ENCODE results near the gene CHST12. TPM values are rescaled to one million over a fixed set of nuclear protein-coding genes. Genes with fewer than 3 reads are reported as not detected.

The CHST12 gene
- polyA plus RNA-seq (2012; ENCODE audit: low read depth, missing spikeins) = 6.4 TPM

GRCh38 chr7:2403014-2403717 is at the start of gene CHST12:
Gene CHST12, plus strand, starts transcription at chr7:2403611. Its CDS starts 29,029 bp downstream, at chr7:2432640.
- TF ChIP-seq TAF1 (IDR thresholded peaks at IDR 0.05; ENCODE audit: low read depth, low read length) (peak; percentile 42; the same call in 1 of the 2 replicates), PAX5 (IDR thresholded peaks at IDR 0.05; ENCODE audit: insufficient read depth, low read length, severe bottlenecking) (no peak)
- peak; percentile 94 for DNase-seq (ENCODE audit: insufficient read length, low spot score)
- peak; percentile 95 for FAIRE-seq

- DNase-seq (ENCODE audit: insufficient read length, low spot score) (peak; percentile 88), FAIRE-seq (peak; percentile 75)
- TF ChIP-seq SPI1 (IDR thresholded peaks at IDR 0.05; ENCODE audit: low read depth, low read length) = no peak
- TF ChIP-seq TAF1 (IDR thresholded peaks at IDR 0.05; ENCODE audit: low read depth, low read length) = peak; percentile 49; the same call in 1 of the 2 replicates
- no peak for TF ChIP-seq PAX5 (IDR thresholded peaks at IDR 0.05; ENCODE audit: insufficient read depth, low read length, severe bottlenecking)
- TF ChIP-seq POLR2AphosphoS5 (IDR thresholded peaks at IDR 0.05; ENCODE audit: low read depth, low read length) = peak; percentile 87
- peak; percentile 86 for TF ChIP-seq POLR2A (IDR thresholded peaks at IDR 0.05; ENCODE audit: low read depth, low read length)
- TF ChIP-seq POU2F2 (IDR thresholded peaks at IDR 0.05; ENCODE audit: low read depth, low read length) = peak; percentile 59; the same call in 1 of the 2 replicates
Measured at GRCh38 chr7:2353936-2354185, 49.5 kb upstream of the CHST12 start.

GRCh38 chr7:2354186-2354938 is 49.0 kb upstream of the CHST12 start, which contains the start of gene EIF3B:
Gene EIF3B, plus strand, starts transcription at chr7:2354827. Its CDS starts 95 bp downstream, at chr7:2354922.
- TF ChIP-seq SPI1 (IDR thresholded peaks at IDR 0.05; ENCODE audit: low read depth, low read length) (no peak), POLR2A (IDR thresholded peaks at IDR 0.05; ENCODE audit: low read depth, low read length) (peak; percentile 90), TAF1 (IDR thresholded peaks at IDR 0.05; ENCODE audit: low read depth, low read length) (peak; percentile 93), PAX5 (IDR thresholded peaks at IDR 0.05; ENCODE audit: insufficient read depth, low read length, severe bottlenecking) (no peak), POLR2AphosphoS5 (IDR thresholded peaks at IDR 0.05; ENCODE audit: low read depth, low read length) (peak; percentile 94), POU2F2 (IDR thresholded peaks at IDR 0.05; ENCODE audit: low read depth, low read length) (peak; percentile 70; the same call in 1 of the 2 replicates)
- DNase-seq (ENCODE audit: insufficient read length, low spot score) (peak; percentile 92), FAIRE-seq (peak; percentile 95)

GRCh38 chr7:2354939-2355704 is 48.3 kb upstream of the CHST12 start:
- no peak for DNase-seq (ENCODE audit: insufficient read length, low spot score)
- FAIRE-seq = no peak
- no peak for TF ChIP-seq SPI1 (IDR thresholded peaks at IDR 0.05; ENCODE audit: low read depth, low read length)
- TF ChIP-seq TAF1 (IDR thresholded peaks at IDR 0.05; ENCODE audit: low read depth, low read length) = no peak
- no peak for TF ChIP-seq POLR2A (IDR thresholded peaks at IDR 0.05; ENCODE audit: low read depth, low read length)
- no peak for TF ChIP-seq POU2F2 (IDR thresholded peaks at IDR 0.05; ENCODE audit: low read depth, low read length)
- TF ChIP-seq PAX5 (IDR thresholded peaks at IDR 0.05; ENCODE audit: insufficient read depth, low read length, severe bottlenecking) = no peak
- TF ChIP-seq POLR2AphosphoS5 (IDR thresholded peaks at IDR 0.05; ENCODE audit: low read depth, low read length) = no peak

- TF ChIP-seq PAX5 (IDR thresholded peaks at IDR 0.05; ENCODE audit: insufficient read depth, low read length, severe bottlenecking) = no peak
- no peak for TF ChIP-seq POLR2A (IDR thresholded peaks at IDR 0.05; ENCODE audit: low read depth, low read length)
- no peak for TF ChIP-seq SPI1 (IDR thresholded peaks at IDR 0.05; ENCODE audit: low read depth, low read length)
- TF ChIP-seq POU2F2 (IDR thresholded peaks at IDR 0.05; ENCODE audit: low read depth, low read length) = no peak
- no peak for TF ChIP-seq TAF1 (IDR thresholded peaks at IDR 0.05; ENCODE audit: low read depth, low read length)
- TF ChIP-seq POLR2AphosphoS5 (IDR thresholded peaks at IDR 0.05; ENCODE audit: low read depth, low read length) = no peak
- no peak for DNase-seq (ENCODE audit: insufficient read length, low spot score)
- no peak for FAIRE-seq
Measured at GRCh38 chr7:2355705-2356008, 47.8 kb upstream of the CHST12 start.

GRCh38 chr7:2357165-2357564 is 46.2 kb upstream of the CHST12 start:
- TF ChIP-seq POLR2A (IDR thresholded peaks at IDR 0.05; ENCODE audit: low read depth, low read length) (no peak), PAX5 (IDR thresholded peaks at IDR 0.05; ENCODE audit: insufficient read depth, low read length, severe bottlenecking) (no peak)
- FAIRE-seq = no peak
- no peak for DNase-seq (ENCODE audit: insufficient read length, low spot score)

GRCh38 chr7:2357571-2357970 is 45.8 kb upstream of the CHST12 start:
- no peak for FAIRE-seq

GRCh38 chr7:2358968-2359527 is 44.4 kb upstream of the CHST12 start:
- no peak for TF ChIP-seq POU2F2 (IDR thresholded peaks at IDR 0.05; ENCODE audit: low read depth, low read length)
- TF ChIP-seq TAF1 (IDR thresholded peaks at IDR 0.05; ENCODE audit: low read depth, low read length) = no peak
- TF ChIP-seq PAX5 (IDR thresholded peaks at IDR 0.05; ENCODE audit: insufficient read depth, low read length, severe bottlenecking) = no peak
- no peak for TF ChIP-seq SPI1 (IDR thresholded peaks at IDR 0.05; ENCODE audit: low read depth, low read length)
- TF ChIP-seq POLR2A (IDR thresholded peaks at IDR 0.05; ENCODE audit: low read depth, low read length) = no peak
- no peak for TF ChIP-seq POLR2AphosphoS5 (IDR thresholded peaks at IDR 0.05; ENCODE audit: low read depth, low read length)
- no peak for FAIRE-seq
- no peak for DNase-seq (ENCODE audit: insufficient read length, low spot score)

More at GRCh38 chr7:2357571-2357970, 45.8 kb upstream of the CHST12 start:
- no peak for DNase-seq (ENCODE audit: insufficient read length, low spot score)
- TF ChIP-seq POLR2AphosphoS5 (IDR thresholded peaks at IDR 0.05; ENCODE audit: low read depth, low read length) (no peak), PAX5 (IDR thresholded peaks at IDR 0.05; ENCODE audit: insufficient read depth, low read length, severe bottlenecking) (no peak), SPI1 (IDR thresholded peaks at IDR 0.05; ENCODE audit: low read depth, low read length) (no peak), POU2F2 (IDR thresholded peaks at IDR 0.05; ENCODE audit: low read depth, low read length) (no peak), POLR2A (IDR thresholded peaks at IDR 0.05; ENCODE audit: low read depth, low read length) (no peak), TAF1 (IDR thresholded peaks at IDR 0.05; ENCODE audit: low read depth, low read length) (no peak)

GRCh38 chr7:2359610-2360009 is 43.8 kb upstream of the CHST12 start:
- FAIRE-seq = no peak
- DNase-seq (ENCODE audit: insufficient read length, low spot score) = no peak

More at GRCh38 chr7:2359610-2360009, 43.8 kb upstream of the CHST12 start:
- TF ChIP-seq SPI1 (IDR thresholded peaks at IDR 0.05; ENCODE audit: low read depth, low read length) = no peak
- TF ChIP-seq POU2F2 (IDR thresholded peaks at IDR 0.05; ENCODE audit: low read depth, low read length) = no peak
- peak; percentile 39; the same call in 1 of the 2 replicates for TF ChIP-seq POLR2AphosphoS5 (IDR thresholded peaks at IDR 0.05; ENCODE audit: low read depth, low read length)
